ENCODE results near the gene ADAMTS6.
"Not testable (repeated sequence)": the region's sequence is repeated elsewhere in the genome, so short reads cannot be mapped to it uniquely, and the experiment has no call there.

Gene ADAMTS6, protein sequence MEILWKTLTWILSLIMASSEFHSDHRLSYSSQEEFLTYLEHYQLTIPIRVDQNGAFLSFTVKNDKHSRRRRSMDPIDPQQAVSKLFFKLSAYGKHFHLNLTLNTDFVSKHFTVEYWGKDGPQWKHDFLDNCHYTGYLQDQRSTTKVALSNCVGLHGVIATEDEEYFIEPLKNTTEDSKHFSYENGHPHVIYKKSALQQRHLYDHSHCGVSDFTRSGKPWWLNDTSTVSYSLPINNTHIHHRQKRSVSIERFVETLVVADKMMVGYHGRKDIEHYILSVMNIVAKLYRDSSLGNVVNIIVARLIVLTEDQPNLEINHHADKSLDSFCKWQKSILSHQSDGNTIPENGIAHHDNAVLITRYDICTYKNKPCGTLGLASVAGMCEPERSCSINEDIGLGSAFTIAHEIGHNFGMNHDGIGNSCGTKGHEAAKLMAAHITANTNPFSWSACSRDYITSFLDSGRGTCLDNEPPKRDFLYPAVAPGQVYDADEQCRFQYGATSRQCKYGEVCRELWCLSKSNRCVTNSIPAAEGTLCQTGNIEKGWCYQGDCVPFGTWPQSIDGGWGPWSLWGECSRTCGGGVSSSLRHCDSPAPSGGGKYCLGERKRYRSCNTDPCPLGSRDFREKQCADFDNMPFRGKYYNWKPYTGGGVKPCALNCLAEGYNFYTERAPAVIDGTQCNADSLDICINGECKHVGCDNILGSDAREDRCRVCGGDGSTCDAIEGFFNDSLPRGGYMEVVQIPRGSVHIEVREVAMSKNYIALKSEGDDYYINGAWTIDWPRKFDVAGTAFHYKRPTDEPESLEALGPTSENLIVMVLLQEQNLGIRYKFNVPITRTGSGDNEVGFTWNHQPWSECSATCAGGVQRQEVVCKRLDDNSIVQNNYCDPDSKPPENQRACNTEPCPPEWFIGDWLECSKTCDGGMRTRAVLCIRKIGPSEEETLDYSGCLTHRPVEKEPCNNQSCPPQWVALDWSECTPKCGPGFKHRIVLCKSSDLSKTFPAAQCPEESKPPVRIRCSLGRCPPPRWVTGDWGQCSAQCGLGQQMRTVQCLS (N-terminal part only)

DNA sequence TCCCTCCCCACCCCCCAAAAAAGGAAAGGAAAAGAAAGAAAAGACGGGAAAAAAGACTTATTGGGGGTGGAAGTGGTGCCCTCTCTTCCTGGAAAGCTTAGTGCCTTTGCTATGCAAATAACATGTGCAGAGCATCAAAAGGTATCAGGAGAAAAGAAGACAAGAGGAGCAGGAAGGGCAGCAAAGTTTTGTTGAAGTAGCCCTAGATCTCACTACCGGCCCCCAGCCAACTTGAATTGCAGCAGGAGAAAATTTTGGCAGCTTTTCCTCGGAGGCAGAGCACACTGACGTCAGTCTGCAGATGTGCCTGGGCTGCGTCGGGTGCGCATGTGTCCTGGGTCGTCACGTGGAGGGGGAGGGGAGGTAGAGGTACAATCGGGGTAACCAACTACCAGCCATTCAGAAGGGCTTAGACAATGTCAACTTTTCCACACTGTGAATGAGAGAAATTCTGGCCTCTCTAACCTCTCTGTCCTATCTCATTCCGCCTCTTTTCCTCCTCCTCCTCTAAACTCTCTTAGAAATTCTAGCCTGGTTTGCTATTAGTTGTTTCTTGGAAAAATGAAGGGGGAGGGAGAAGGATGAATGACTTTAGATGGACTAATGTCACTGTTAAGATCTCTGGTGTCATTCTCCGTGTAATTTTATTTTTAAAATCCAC, at the start of gene ADAMTS6:
TSS of gene ADAMTS6 (minus strand) at position 286 of the 661 bp plus-strand sequence. CDS start 8,247 bp downstream, outside the sequence.
- peak; percentile 52 for DNase-seq

DNA sequence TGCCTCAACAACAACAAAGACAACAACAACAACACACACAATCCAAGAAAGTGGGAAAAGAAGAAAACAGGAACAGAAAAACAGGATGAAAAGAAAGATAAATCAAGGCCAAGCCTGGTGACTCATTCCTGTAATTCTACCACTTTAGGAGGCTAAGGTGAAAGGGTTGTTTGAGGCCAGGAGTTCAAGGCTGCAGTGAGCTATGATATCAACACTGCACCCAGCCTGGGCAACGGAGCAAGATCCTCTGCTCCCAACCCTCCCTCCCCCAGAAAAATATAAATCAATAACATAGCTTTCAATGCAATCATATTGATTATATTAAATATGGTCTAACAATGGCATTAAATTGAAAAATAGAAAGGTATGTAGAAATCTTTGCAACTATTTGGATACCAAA, 49.2 kb upstream of the ADAMTS6 start:
- no peak for DNase-seq

DNA sequence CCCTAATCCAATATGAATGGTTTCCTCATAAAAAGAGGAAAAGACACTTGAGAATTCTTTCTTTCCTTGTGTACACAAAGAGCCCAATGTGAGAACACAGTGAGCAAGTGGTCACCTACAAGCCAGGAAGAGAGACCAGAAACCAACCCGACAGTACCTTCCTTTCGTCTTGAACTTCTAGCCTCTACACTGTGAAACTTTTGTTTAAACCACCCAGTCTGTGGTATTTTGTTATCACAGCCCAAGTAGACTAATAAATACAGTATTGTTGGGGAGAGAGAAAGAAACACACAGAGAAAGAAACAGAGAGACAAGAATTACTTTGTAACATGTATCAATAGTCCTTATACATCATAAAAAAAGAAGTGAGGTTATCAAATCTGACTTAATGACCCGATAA, 44.0 kb upstream of the ADAMTS6 start:
- no peak for DNase-seq

DNA sequence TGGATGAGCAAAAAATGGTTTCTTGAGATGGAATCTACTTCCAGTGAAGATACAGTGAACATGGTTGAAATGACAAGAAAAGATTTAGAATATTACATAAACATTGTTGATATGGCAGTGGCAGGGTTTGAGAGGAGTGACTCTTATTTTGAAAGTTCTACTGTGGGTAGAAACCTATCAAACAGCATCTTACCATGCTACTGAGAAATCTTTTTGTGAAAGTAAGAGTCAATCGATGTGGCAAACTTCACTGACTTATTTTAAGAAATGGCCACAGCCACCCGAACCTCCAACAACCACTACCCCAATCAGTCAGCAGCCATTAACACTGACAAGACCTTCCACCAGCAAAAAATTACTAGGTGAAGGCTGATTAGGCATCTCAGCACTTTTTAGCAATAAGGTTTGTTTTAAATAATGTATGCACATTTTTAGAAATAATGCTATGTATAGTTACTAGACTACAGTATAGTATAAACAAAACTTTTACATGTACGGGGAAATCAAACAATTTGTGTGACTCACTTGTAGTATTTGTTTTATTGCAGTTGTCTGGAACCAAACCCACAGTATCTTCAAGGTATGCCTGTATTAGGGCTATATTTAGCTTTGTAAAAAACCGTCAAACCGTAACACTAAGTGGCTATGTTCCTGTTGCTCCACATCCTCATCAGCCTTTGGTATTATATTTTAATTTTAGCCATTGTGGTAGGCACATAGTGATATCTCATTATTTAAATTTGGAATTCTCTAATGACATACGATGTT, 30.6 kb upstream of the ADAMTS6 start:
- DNase-seq: no peak

DNA sequence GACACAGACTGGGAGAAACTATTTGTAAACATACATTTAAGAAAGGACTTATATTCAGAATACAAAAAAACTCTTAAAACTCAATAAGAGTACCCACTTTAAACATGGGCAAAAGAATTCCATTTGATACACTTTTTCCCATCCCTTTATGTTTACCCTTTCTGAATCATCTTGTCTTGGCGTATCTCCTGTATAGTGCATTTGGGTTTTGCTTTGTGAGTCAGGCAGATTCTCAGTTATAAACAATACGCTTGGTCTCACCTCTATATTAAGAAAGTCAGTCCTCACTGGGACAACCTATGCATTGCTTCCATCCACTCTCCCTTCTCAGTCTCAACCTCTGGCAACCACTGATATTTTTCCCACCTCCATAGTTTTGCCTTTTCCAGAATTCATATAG, 27.3 kb upstream of the ADAMTS6 start:
- no peak for DNase-seq

DNA sequence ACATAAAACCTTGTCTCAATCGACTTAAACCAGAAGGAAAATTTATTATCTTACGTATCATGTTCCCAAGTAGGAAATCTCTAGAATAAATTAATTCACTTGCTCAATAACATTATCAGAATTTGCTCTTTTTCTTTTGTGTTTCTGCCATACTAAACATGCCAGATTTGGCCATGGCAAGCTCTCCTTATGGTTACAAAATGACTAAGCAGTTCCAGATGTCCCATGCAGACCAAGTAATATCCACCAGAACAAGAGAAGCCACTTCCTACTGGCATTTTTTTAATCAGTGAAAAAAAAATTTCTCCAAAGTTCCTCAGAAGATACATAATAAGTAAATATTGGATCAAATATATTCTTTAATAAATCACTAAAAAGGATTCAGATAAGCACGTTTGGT, 25.2 kb upstream of the ADAMTS6 start:
- DNase-seq: no peak

DNA sequence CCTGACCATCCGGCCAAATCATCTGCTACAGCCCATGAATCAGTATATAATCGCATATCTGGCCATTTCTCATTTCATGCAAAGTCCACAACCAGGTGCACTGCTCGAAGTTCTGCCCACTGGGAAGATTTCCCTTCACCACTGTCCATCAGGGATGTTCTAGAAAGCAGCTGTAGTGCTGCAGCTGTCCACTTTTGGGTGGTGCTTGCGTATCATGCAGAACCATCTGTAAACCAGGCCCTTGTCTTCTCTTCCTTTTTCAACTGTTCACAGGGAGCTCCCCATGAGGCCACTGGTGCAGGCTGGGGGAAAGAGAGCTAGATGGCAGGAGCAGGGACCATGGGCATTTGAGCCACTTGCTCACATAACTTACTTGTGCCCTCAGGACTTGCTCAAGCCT, 7.4 kb upstream of the ADAMTS6 start:
- DNase-seq: no peak

DNA sequence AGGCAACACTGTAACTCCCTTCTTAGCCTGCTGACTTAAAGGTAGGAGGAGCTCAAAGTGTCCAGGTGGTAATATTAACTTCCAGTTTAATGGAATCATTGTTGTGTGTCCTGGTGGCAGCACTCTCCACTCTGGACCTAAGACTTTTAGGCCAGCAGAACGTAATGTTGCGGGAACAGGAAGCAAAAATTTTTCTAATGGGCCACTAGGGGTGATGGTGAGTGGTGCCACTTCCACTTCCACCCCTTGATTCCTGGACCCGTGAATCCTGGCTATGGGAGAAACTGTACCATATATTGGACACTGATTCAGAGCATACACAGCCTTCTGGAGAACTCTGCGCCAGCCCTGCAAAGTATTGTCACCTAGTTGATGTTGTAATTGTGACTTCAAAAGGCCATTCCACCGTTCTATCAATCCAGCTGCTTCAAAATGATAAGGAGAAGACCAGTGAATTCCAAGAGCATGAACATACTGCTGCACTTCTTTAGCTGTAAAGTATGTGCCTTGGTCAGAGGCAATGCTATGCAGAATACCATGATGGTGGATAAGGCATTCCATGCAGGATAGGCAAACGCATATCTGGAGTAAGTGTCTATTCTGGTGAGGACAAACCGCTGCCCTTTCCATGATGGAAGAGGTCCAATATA, 6.4 kb upstream of the ADAMTS6 start:
- DNase-seq: not testable (repeated sequence)

DNA sequence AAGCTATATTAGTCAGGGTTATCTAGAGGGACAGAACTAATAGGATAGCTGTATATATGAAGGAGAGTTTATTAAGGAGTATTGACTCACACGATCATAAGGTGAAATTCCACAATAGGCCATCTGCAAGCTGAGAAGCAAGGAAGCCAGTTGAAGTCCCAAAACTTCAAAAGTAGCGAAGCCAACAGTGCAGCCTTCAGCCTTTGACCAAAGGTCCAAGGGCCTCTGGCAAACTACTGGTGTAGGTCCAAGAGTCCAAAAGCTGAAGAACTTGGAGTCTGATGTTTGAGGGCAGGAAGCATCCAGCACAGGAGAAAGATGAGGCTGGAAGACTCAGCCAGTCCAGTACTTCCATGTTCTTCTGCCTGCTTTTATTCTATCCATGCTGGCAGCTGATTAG, 5.1 kb upstream of the ADAMTS6 start:
- DNase-seq: not testable (repeated sequence)

DNA sequence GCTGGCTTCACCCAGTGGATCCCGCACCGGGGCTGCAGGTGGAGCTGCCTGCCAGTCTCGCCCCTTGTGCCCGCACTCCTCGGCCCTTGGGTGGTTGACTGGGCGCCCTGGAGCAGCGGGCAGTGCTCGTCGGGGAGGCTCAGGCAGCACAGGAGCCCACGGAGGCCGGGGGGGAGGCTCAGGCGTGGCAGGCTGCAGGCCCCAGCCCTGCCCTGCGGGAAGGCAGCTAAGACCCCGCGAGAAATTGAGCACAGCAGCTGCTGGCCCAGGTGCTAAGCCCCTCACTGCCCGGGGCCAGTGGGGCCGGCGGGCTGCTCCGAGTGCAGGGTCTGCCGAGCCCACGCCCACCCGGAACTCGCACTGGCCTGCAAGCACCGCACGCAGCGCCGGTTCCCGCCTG, 3.7 kb upstream of the ADAMTS6 start:
- no peak for DNase-seq

DNA sequence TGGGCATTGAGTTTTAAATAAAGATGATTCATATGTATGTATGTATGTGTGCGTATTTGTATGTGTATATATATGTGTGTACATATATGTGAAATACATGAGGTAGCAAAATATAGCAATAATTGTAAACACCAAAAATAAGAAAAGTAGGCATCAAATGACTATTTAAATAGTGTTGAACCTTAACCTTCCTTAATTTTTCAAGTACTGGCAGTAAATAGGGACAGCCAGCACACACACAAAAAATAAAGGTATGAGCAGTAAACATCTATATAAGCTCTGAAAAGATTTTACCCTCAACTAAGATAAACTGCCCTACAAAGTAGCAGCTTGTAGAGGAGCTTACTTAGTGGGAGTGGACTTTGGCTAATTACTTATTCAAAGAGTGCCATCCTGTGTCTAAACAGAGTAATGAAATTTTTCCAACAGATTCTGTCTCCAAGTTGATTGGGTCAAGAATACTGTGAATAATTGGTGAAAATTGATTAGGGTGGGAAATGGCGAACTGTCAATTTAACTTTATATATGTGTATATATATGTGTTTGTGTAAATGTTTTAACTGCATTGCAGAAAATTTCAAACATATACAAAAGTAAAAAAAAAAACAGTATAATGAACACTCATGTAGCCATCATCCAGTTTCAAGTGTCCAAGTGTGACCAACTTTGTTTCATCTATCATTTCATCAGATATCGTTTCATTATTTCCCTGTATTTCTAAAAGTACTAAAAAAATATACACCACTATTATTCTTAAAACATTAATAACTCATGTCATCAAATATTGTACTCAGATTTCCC, 2.0 kb upstream of the ADAMTS6 start:
- no peak for DNase-seq

DNA sequence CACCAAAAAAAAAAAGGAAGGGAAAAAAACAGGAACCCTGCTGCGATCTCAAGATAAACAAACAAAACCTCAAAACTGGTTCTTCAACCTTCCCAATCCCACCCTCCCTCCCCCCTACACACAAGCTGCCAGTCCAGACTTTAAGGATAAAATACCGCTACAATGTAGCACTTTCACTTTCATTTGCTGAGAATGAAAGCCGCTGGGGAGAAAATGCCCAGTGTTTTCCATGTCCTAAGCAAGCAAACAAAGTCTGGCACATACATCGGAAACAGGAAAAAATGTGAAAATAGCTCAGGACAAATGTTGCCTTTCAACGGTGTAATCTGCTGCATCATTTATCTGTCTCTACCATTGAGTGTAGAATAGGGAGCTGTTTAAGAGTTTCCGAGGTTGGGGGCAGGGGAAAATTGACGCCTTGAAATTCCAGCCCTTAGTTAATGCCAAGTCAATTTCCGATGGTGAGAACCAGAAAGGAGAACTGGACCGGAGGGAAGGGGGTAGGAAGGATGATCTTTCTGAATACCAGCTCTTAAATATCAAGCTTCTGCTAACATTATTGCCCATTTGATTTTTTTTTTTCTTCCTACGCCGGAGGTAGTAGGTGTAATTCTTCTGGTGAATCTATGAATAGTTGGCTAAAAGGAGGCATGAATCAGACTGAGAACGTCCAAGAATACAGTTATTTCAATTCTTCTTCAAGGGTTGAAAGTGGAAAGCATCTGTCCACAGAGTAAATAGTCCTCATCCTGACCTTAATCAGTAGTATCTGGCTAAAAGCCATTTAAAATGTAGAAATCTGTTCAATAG, 1.2 kb upstream of the ADAMTS6 start:
- no peak for DNase-seq

DNA sequence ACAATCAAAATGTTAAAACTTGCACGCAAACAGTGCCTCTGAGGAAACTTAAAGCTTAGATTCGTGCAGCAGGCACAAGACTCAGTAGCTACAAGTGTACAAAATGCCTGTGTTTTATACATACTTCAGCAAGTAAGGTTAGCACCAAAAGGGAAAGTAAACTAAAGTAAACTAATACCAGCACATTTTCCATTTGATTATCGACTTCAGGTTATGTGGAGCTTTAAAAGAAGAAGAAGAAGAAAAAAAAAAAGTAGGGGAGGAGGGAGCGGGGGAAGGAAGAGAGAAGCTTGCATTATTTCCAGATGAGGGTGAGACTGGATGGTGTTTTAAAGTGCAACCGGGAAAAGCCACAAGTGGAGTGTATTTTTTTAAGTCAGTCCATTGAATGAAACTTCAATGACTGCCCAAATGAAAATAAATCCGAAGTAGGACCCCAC, 596 bp upstream of the ADAMTS6 start:
- DNase-seq: no peak

DNA sequence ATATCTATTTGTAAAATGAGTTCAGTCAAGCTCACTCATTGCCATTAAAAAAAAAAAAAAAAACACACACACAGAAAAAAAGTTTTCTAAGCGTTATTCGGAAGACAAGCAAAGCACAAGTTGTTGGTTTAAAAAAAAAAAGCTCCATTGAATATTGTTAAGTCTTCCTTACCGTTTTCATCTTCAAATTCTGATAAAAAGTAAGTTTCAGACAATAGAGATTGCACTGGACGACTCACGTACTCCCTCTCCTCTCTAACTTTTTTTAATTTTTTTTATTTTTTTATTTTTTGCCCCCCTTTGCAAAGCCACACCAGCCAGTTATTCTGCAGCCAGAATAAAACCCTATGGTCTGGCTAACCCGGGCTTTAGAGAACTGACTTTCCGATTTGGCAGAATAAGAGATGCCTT, 544 bp downstream of the ADAMTS6 start:
- DNase-seq: no peak

DNA sequence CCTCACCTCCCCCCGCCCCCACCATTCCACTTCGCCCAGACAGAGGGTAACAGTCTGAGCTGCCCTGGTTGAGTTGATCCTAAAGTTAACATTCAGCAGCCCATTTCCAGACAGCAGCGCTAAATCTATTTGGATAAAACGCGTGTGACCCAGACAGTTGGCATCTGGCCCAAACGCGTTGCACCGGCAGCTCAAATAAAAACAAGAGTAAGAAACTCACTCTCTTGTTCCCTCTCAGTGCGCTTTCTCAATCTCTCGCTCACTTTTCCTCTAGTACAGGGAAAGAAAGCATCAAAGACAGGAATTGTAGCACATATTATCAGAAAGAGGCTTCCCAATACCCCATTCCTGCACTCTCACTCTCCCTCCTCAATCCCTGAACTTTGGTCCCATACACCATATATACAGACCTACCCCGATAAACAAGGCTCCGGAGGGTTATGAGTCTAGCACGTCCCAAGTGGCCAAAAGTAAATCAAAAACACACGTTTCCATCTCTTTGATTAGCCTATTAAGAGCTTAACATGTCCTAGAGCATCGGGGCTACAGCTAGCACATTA, 1.3 kb downstream of the ADAMTS6 start:
- no peak for DNase-seq

DNA sequence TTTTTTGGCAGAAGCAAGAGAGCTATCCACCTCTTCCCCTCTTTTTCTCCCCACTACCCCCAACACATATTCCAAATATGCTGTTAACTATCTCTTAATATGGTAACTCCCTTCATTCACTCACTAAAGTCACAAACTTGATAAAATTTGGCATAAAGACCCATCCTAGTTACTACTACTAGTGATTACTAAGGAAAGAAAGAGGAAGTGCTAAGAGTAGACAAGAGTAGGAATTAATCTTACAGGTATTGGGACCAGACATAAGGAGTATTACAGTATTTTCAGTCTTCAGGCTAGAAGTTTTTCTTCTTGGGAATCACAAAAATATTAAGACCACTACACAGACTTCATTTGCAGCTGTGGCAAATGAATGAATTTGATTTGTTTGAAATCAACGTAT, 2.2 kb downstream of the ADAMTS6 start:
- DNase-seq: no peak

DNA sequence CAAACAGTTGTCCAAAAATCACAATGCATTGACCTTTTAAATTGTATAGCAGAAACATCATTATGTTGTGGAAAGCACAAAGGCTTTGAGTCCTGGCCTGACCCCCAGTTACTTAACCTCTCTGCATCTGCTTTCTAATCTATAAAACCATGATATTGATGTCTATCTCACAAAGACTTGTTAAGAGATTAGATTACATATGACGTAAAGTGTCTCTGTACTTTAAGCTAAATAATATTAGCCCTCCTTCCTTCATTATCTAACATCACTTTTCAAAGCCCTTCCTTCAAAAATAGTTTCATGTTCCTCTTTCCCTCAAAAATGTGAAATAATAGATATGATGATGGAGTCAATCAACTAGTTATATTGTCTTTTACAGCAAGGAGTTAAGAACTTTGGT, 3.4 kb downstream of the ADAMTS6 start:
- no peak for DNase-seq

DNA sequence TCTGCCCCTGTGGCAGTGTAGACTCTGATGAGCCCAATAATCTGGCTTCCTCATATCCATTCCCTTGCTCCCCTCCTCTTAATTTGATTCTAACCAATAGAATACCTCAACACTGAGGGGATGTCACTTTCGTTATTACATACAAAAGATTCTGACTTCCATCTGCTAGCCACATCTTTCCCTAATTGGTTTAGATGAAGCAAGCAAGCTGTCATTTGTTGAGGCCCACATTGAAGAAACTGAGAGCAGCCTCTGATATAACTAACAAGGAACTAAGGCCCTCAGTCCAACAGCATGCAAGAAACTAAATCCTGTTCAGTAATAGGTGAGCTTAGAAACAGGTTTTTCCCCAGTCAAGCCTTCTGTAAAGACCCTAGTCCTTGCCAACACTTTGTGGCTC, 5.8 kb downstream of the ADAMTS6 start:
- no peak for DNase-seq

DNA sequence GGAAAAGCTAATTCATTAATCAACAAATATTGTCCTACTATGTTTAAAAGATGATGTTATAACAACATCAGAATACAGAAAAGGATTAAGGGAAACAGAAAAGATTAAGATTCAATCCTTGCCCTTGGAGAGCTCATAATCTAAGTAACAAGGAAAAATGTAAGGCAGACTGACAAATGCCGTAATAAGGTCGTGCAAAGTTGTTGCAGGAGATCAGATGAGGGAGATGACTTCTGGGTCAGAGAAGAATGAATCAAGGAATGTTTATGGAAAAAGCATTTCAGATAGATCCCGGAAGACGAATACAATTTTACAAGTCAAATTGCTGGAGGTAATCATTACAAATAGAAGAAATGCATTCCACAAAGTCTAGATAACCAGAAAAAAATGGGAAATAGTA, 6.4 kb downstream of the ADAMTS6 start:
- no peak for DNase-seq
